ENCODE measurements around the gene MYCN. TPM values are rescaled to one million over a fixed set of nuclear protein-coding genes. Genes with fewer than 3 reads are reported as not detected.

Gene MYCN
- total RNA-seq, 1 experiment from 2014 or later = not detected

DNA sequence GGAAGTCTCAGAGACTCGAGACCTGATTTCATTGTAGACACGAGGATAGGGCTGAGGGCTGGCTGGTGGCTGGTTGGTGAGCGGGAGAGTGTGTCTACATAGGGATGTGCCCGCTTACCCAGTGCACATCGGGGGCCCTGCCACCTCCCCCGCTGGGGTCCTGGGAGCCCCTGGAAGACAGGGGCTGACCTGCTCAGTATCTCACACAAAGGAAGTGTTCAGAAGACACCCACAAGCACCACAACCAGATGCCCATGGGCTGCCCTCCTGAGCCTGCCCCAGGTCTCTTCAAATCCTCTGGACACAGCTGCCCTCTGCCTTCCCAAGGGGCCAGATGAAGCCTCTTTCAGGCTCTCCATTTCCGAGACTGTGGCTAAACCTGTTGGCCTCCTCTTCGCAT lies 43.1 kb downstream of the MYCN start:
- Histone ChIP-seq H3K9me2 (replicated peaks; ENCODE audit: low read length) (no peaks in the 10 kb centered on the region), H3K9me3 (ENCODE audit: low read length) (no peaks in the 10 kb centered on the region), H3K36me3 (ENCODE audit: low read depth, low read length) (no peaks in the 10 kb centered on the region), H3K27me3 (ENCODE audit: low read length) (peaks cover 13% of the 10 kb centered on the region; the same call in 1 of the 2 replicates), H3K9ac (ENCODE audit: low read length) (no peak overlapping the region), H3K4me1 (ENCODE audit: insufficient read depth, low read length) (no peaks in the 10 kb centered on the region), H2AFZ (ENCODE audit: low read length) (no peak overlapping the region), H3F3A (ENCODE audit: low read length, unreplicated experiment) (no peaks in the 10 kb centered on the region), H3K27ac (ENCODE audit: low read length) (no peak overlapping the region), H3K79me2 (ENCODE audit: low read length) (no peaks in the 10 kb centered on the region), H3K4me2 (ENCODE audit: low read length) (no peak overlapping the region), H3K4me3 (ENCODE audit: low read length) (no peak overlapping the region), H4K20me1 (ENCODE audit: low read length) (no peaks in the 10 kb centered on the region)
- intact Hi-C loops (cut with micrococcal nuclease) = no loop called here
- POLR2A ChIA-PET (ENCODE audit: unreplicated experiment) = no interaction called here
- DNase-seq = no peak
- CTCF ChIA-PET = no interaction called here
- ATAC-seq = no peak
- no peak for TF ChIP-seq EZH2 (IDR thresholded peaks at IDR 0.05; ENCODE audit: low read length, unreplicated experiment)
- no peak for TF ChIP-seq EZH2phosphoT487 (IDR thresholded peaks at IDR 0.05; ENCODE audit: borderline replicate concordance, low read length)
- TF ChIP-seq, protein P1, sequence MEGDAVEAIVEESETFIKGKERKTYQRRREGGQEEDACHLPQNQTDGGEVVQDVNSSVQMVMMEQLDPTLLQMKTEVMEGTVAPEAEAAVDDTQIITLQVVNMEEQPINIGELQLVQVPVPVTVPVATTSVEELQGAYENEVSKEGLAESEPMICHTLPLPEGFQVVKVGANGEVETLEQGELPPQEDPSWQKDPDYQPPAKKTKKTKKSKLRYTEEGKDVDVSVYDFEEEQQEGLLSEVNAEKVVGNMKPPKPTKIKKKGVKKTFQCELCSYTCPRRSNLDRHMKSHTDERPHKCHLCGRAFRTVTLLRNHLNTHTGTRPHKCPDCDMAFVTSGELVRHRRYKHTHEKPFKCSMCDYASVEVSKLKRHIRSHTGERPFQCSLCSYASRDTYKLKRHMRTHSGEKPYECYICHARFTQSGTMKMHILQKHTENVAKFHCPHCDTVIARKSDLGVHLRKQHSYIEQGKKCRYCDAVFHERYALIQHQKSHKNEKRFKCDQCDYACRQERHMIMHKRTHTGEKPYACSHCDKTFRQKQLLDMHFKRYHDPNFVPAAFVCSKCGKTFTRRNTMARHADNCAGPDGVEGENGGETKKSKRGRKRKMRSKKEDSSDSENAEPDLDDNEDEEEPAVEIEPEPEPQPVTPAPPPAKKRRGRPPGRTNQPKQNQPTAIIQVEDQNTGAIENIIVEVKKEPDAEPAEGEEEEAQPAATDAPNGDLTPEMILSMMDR (conservative IDR thresholded peaks at IDR 0.05; ENCODE audit: low read depth, low read length) = no peak
- BruUV-seq (replicated peaks) = no TSS peak

DNA sequence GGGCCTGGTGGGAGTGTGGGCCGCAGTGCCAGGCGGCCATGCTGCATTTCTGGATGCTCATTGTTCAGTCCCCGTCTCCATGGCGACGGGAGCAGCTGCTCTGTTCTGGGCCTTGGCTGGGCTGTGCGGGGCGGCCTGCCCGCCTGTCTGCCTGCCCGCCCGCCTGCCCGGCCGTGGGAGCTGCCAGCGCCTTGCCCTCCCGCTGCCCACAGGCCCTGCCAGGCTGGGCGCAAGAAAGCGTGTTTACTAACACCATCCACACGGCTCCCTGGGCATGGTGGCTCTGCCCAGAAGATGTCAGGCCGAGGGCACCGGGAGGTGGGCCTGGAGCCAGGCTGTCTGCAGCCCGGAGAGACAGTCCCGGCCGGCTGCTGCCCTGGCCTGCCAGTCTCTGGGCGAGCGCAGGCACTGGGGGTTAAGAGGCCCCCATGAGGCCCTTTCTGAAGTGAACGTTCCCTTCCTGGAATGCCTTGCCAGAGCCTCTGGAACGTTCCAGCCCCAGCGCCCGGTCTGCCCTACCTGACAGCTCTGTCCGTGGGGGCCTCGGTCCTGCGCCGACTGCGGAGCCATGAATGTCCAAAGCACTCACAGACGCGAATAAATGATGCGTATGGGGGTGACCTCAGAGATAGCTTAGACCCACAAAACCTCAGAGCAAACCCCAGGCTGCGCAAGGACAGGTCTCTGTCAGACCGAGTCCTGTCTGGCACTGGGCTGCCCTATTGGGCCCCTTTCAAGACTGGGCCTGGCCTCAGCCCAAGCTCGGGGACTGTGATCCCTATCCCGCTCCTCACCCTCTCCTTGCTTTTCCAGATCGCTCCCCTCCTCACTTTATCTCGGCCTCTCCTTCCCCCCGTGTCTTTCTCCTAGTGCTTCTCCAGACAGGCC lies 44.3 kb downstream of the MYCN start:
- ATAC-seq = no peak
- no peak overlapping the region for H2AFZ ChIP-seq (ENCODE audit: low read length)
- no TSS peak for BruUV-seq (replicated peaks)
- no peaks in the 10 kb centered on the region for H3K9me3 ChIP-seq (ENCODE audit: low read length)
- H3K27me3 ChIP-seq (ENCODE audit: low read length) = peaks cover 13% of the 10 kb centered on the region; the same call in 1 of the 2 replicates
- H3K4me1 ChIP-seq (ENCODE audit: insufficient read depth, low read length) = no peaks in the 10 kb centered on the region
- H3K4me2 ChIP-seq (ENCODE audit: low read length) = no peak overlapping the region
- ChIA-PET CTCF (no interaction called here), POLR2A (ENCODE audit: unreplicated experiment) (no interaction called here)
- no peaks in the 10 kb centered on the region for H3K79me2 ChIP-seq (ENCODE audit: low read length)
- no peak for DNase-seq
- intact Hi-C loops (cut with micrococcal nuclease) = no loop called here
- no peaks in the 10 kb centered on the region for H3K9me2 ChIP-seq (replicated peaks; ENCODE audit: low read length)
- H4K20me1 ChIP-seq (ENCODE audit: low read length) = no peaks in the 10 kb centered on the region
- H3K27ac ChIP-seq (ENCODE audit: low read length) = no peak overlapping the region
- H3K4me3 ChIP-seq (ENCODE audit: low read length) = no peak overlapping the region
- no peaks in the 10 kb centered on the region for H3F3A ChIP-seq (ENCODE audit: low read length, unreplicated experiment)
- TF ChIP-seq EZH2phosphoT487 (IDR thresholded peaks at IDR 0.05; ENCODE audit: borderline replicate concordance, low read length) = no peak
- TF ChIP-seq EZH2 (IDR thresholded peaks at IDR 0.05; ENCODE audit: low read length, unreplicated experiment) = no peak
- TF ChIP-seq, protein P1 (conservative IDR thresholded peaks at IDR 0.05; ENCODE audit: low read depth, low read length) = no peak
- no peak overlapping the region for H3K9ac ChIP-seq (ENCODE audit: low read length)
- H3K36me3 ChIP-seq (ENCODE audit: low read depth, low read length) = no peaks in the 10 kb centered on the region

DNA sequence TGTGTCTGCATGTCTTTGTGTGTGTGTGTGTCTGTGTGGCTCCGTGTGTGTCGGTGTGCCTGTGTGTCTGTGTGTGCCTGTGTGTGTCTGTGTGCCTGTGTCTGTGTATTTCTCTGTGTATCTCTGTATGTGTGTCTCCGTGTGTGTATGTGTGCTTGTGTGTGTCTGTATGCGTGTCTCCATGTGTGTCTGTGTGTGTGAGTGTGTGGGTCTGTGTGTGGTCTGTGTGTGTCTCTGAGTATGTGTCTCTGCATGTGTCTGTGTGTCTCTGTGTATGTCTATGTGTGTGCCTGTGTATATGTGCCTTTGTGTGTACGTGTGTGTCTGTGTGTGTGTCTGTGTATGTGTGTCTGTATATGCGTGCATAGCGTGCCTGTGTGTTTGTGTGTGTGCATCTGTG lies 45.2 kb downstream of the MYCN start:
- DNase-seq (no peak), ATAC-seq (no peak)
- Histone ChIP-seq H4K20me1 (ENCODE audit: low read length) (no peaks in the 10 kb centered on the region), H3K27ac (ENCODE audit: low read length) (no peak overlapping the region), H2AFZ (ENCODE audit: low read length) (no peak overlapping the region), H3K9ac (ENCODE audit: low read length) (no peak overlapping the region), H3F3A (ENCODE audit: low read length, unreplicated experiment) (no peaks in the 10 kb centered on the region), H3K79me2 (ENCODE audit: low read length) (no peaks in the 10 kb centered on the region), H3K4me1 (ENCODE audit: insufficient read depth, low read length) (no peaks in the 10 kb centered on the region), H3K27me3 (ENCODE audit: low read length) (peaks cover 13% of the 10 kb centered on the region; the same call in 1 of the 2 replicates), H3K9me2 (replicated peaks; ENCODE audit: low read length) (no peaks in the 10 kb centered on the region), H3K4me2 (ENCODE audit: low read length) (no peak overlapping the region), H3K36me3 (ENCODE audit: low read depth, low read length) (no peaks in the 10 kb centered on the region), H3K4me3 (ENCODE audit: low read length) (no peak overlapping the region), H3K9me3 (ENCODE audit: low read length) (no peaks in the 10 kb centered on the region)
- no TSS peak for BruUV-seq (replicated peaks)
- CTCF ChIA-PET = no interaction called here
- intact Hi-C loops (cut with micrococcal nuclease) = no loop called here
- POLR2A ChIA-PET (ENCODE audit: unreplicated experiment) = no interaction called here
- TF ChIP-seq EZH2 (IDR thresholded peaks at IDR 0.05; ENCODE audit: low read length, unreplicated experiment) = no peak
- TF ChIP-seq, protein P1 (conservative IDR thresholded peaks at IDR 0.05; ENCODE audit: low read depth, low read length) = no peak
- no peak for TF ChIP-seq EZH2phosphoT487 (IDR thresholded peaks at IDR 0.05; ENCODE audit: borderline replicate concordance, low read length)

Data from PC-3 (cell line).